HG03442 (cell line): ENCODE results near the gene PRRG3.

Source experiments
- ATAC-seq: cut with Tn5 transposase; IDR thresholded peaks from one replicate; pipeline ENCODE4 v1.9.1; 2021; ENCODE audit warnings: mild to moderate bottlenecking, moderate library complexity; ENCODE audit not compliant: unreplicated experiment

PRRG3 gene

GRCh38 chrX:151704041-151704663 is 8.9 kb downstream of the PRRG3 start:
- ATAC-seq: no peak

- no peak for ATAC-seq
Measured at GRCh38 chrX:151708821-151709220, 13.6 kb downstream of the PRRG3 start.

- no peak for ATAC-seq
Measured at GRCh38 chrX:151710457-151710856, 15.2 kb downstream of the PRRG3 start.

- no peak for ATAC-seq
Measured at GRCh38 chrX:151711154-151711553, 15.9 kb downstream of the PRRG3 start.

GRCh38 chrX:151711787-151712186 is 16.5 kb downstream of the PRRG3 start:
- no peak for ATAC-seq

GRCh38 chrX:151712253-151712652 is 17.0 kb downstream of the PRRG3 start:
- ATAC-seq: no peak

- ATAC-seq: no peak
Measured at GRCh38 chrX:151713849-151714248, 18.6 kb downstream of the PRRG3 start.

GRCh38 chrX:151714362-151714761 is 19.1 kb downstream of the PRRG3 start:
- no peak for ATAC-seq

GRCh38 chrX:151715752-151716151 is 20.5 kb downstream of the PRRG3 start, which contains the start of gene FATE1:
TSS of gene FATE1 (plus strand) at chrX:151716035. CDS start at chrX:151716120, 85 bp downstream.
- no peak for ATAC-seq

GRCh38 chrX:151722241-151722846 is 27.1 kb downstream of the PRRG3 start:
- ATAC-seq: no peak

- no peak for ATAC-seq
Measured at GRCh38 chrX:151723156-151723760, 28.0 kb downstream of the PRRG3 start.

GRCh38 chrX:151724563-151725337 is 29.5 kb downstream of the PRRG3 start:
- ATAC-seq: no peak

GRCh38 chrX:151725338-151725614 is 30.0 kb downstream of the PRRG3 start:
- no peak for ATAC-seq

- no peak for ATAC-seq
Measured at GRCh38 chrX:151726751-151727150, 31.5 kb downstream of the PRRG3 start.

GRCh38 chrX:151727346-151727745 is 32.1 kb downstream of the PRRG3 start:
- ATAC-seq: no peak

- ATAC-seq: no peak
Measured at GRCh38 chrX:151729056-151729725, 33.9 kb downstream of the PRRG3 start.

GRCh38 chrX:151734446-151734845 is 39.2 kb downstream of the PRRG3 start, which contains the start of gene CNGA2:
TSS of gene CNGA2 (plus strand) at chrX:151734746. CDS start at chrX:151738484, 3,738 bp downstream.
- no peak for ATAC-seq

GRCh38 chrX:151735219-151735618 is 40.0 kb downstream of the PRRG3 start:
- no peak for ATAC-seq

GRCh38 chrX:151736685-151737084 is 41.4 kb downstream of the PRRG3 start:
- no peak for ATAC-seq

GRCh38 chrX:151737494-151737893 is 42.2 kb downstream of the PRRG3 start:
- no peak for ATAC-seq

- no peak for ATAC-seq
Measured at GRCh38 chrX:151738751-151739150, 43.5 kb downstream of the PRRG3 start.
